ENCODE data around the gene DNAL1.
"Not testable (repeated sequence)": the region's sequence is repeated elsewhere in the genome, so short reads cannot be mapped to it uniquely, and the experiment has no call there.

The DNAL1 gene, protein sequence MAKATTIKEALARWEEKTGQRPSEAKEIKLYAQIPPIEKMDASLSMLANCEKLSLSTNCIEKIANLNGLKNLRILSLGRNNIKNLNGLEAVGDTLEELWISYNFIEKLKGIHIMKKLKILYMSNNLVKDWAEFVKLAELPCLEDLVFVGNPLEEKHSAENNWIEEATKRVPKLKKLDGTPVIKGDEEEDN

DNA sequence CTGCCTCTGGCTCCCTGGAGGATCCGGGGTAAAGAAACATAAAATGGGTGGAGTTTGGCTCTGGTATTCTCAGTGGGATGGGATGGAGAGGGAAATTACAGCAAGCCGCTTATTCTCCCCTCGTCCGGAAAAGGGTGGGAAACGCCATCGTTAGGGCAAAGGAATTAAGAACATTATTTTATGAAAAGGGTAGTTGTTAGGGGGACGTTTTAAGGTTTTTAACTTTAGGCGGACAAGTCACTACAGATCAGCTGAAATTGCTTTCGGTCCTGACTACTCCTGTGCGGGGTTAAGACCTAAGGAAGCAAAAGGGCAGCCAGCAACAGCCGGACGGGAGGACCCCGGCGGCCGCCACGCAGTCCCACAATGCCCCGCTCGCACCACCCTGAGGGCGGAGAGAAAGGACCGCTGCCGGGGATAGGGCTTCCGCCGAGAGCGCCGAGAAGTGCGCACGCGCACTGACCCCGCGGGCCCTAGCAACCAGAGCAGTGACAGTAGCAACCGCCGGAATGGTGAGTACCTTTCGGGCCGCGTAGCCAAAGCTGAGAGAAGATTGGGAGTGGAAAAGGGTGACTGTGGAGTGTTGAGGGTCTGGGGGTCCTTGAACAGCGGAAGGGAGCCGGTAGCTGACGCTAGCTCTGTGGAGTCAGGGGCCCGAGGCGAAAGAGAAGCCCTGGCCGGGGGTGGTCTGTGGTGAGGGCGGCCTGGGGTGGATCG lies at the start of gene DNAL1:
Gene DNAL1 (plus strand): TSS at position 456 of the 717 bp plus-strand sequence. CDS start 54 bp downstream, at position 510.
- DNase-seq: peak; percentile 96

DNA sequence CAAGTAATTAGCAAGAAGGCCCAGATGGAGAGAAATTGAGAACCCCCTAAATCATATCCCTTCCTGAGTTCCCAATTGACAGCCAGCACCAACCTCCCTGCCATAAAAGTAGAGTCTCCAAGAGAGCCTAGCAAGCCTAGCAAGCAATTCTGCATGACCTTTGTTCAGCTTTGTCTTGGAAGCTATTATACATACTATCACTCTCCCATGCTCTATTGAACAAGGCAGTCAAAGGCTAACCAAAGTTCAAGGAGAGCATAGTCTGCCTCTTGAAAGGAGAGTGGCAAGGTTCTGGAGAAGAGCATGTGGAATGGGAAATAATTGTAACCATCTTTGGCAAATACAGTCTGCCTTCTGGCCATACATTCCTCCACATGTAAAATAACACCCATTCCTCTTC lies 45.3 kb upstream of the DNAL1 start:
- DNase-seq: no peak

DNA sequence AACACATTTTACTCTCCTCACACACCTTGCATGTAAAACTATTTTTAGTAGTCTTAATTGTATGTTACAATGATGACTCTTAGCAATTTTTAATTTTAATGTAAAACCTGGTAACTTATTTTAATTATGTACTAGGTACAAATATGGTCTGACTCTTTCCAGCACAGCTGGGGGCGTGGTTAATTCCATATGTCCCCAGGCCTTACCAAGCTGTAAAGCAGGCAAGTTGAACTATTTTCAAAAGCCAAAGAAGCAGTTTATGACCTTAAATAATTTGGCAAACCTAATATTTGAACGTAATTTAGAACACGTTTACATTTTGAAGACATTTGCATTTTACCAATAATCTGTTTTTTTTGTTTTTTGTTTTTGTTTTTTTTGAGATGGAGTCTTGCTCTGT lies 41.8 kb upstream of the DNAL1 start:
- no peak for DNase-seq

DNA sequence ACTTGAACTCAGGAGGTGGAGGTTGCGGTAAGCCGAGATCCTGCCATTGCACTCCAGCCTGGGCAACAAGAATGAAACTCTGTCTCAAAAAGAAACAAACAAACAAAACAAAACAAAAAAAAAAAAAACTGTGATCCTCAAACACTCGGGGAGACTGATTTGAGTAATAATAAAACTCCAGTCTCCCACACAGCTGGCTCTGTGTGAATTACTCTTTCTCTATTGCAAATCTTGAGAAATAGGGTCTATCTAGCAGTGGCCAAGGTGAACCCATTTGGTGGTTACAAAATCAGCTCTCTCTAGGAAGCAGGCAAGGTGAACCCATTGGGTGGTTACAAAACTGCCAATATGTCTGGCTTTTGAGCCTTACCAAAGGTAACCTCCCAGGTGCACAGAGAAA lies 38.5 kb upstream of the DNAL1 start:
- DNase-seq: no peak

DNA sequence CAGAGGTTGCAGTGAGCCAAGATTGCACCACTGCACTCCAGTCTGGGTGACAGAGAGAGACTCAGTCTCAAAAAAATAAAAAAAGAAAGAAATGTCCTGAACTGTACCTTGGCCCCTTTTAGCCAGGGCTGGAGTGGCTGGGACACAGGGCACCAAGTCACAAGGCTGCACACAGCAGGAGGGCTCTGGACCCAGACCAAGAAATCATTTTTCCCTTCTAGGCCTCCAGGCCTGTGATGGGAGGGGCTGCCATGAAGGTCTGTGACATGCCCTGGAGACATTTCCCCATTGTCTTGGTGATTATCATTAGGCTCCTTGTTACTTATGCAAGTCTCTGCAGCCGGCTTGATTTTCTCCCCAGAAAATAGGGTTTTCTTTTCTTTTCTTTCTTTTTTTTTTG lies 37.5 kb upstream of the DNAL1 start:
- no peak for DNase-seq

DNA sequence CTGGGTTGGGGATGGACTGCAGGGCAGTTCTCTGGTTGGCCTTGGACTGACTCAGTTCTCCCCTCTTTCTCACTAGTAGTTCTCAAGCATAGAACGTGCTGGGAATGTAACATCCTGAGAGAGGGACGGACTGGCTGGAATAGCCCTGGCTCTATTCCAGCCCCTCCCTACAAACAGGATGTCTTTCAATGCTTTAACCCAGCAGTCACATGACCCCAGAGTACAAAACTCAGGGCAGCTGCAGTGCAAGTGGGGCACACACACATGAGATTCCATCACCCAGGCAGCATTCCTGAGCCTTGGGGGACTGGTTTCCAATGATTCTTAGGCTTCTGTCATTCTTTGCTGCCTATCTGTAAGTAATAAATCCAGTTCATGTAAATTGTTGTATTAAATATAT lies 34.1 kb upstream of the DNAL1 start:
- no peak for DNase-seq

DNA sequence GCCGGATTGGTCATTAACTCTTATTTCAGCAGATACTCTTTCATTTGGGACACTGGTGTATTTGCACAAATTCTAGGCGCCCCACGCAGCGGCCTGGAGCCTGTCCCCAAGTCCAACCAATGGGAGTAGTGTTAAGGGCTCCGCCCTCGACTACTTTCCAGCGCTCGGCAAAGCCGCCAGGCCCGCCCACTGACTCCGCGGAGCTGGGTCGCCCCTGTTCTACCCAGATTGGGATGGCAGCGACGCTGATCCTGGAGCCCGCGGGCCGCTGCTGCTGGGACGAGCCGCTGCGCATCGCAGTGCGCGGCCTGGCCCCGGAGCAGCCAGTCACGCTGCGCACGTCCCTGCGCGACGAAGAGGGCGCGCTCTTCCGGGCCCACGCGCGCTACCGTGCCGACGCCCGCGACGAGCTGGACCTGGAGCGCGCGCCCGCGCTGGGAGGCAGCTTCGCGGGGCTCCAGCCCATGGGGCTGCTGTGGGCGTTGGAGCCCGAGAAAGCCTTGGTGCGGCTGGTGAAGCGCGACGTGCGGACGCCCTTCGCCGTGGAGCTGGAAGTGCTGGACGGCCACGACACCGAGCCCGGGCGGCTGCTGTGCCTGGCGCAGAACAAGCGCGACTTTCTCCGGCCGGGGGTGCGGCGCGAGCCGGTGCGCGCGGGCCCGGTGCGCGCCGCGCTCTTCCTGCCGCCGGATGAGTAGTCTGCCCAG lies 32.3 kb upstream of the DNAL1 start, which contains the start of gene ACOT6:
Gene ACOT6 (plus strand): TSS at position 179 of the 707 bp plus-strand sequence. CDS start 55 bp downstream, at position 234.
- DNase-seq: peak; percentile 84

DNA sequence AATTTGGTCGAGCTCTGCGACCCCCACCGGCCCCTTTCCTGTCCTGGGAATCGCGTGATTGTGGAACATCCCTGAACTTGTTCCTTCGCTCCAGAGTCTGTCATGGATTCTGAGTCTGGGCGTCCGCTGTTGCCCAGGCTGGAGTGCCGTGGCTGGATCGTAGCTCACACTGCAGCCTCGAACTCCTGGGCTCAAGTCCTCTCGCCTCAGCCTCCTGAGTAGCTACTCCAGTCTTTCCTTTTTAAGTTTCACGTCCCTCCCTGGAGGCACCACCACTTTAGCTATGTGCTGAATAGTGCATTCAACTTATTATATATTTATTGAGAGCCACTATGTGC lies 31.8 kb upstream of the DNAL1 start:
- DNase-seq: peak; percentile 53

DNA sequence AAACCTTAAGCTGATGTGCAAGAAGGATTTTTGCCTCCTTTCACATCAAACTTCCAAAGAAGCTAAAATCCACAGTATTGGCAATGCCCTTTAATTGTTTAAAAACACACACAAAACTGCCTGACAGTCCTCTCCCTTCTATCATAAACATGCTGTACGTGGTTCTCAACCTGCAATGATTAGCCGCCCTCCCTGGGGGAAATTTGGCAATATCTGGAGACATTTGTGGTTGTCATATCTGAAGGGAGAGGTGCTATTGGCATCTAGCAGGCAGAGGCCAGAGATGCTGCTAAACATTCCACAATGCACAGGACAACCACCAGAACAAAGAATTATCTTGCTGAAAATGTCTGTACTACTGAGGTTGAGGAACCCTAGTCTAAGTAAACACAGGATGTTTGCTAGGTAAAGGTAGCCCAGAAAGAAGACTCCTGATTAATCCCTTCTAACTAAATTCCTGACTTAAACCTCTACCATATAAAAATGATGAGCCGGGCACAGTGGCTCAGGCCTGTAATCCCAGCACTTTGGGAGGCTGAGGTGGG lies 31.3 kb upstream of the DNAL1 start:
- no peak for DNase-seq

DNA sequence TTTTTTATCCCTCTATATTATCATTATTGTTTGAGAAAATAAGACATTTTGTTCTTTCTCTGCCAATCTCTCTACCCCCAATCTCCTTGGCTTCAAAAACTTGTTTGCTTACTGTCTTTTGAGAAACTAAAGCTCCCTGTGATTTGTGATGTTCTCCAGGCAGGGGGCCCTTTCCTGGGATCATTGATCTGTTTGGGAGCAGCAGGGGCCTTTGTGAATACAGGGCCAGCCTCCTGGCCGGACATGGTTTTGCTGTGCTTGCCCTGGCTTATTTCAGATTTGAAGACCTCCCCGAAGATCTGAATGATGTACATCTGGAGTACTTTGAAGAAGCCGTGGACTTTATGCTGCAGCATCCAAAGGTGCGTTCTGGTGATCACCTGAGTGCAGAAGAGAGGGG lies 28.0 kb upstream of the DNAL1 start:
- no peak for DNase-seq

DNA sequence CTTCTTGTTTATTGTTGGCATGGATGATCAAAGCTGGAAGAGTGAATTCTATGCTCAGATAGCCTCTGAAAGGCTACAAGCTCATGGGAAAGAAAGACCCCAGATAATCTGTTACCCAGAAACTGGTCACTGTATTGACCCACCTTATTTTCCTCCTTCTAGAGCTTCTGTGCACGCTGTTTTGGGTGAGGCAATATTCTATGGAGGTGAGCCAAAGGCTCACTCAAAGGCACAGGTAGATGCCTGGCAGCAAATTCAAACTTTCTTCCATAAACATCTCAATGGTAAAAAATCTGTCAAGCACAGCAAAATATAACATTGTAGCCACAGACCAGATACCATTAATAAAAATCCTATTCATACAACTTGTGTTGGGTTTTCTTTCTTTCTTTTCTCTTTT lies 25.3 kb upstream of the DNAL1 start:
- DNase-seq: no peak

DNA sequence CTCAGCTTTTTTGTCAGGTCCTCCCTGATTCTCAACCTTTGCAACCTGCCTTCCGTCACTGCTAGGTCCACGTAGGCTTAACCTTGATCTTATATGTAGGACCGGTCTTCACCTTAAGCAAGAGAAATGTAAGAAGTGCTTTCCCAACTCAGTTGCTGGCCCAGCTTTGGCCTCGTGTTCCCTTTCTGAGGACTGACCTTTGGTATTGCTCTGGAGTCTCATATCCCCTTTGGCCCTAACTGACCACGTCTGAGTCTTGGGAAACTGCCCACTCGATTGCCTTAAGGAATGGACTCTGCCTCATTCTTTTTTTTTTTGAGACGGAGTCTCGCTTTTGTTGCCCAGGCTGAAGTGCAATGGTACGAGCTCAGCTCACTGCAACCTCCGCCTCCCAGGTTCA lies 24.5 kb upstream of the DNAL1 start:
- no peak for DNase-seq

DNA sequence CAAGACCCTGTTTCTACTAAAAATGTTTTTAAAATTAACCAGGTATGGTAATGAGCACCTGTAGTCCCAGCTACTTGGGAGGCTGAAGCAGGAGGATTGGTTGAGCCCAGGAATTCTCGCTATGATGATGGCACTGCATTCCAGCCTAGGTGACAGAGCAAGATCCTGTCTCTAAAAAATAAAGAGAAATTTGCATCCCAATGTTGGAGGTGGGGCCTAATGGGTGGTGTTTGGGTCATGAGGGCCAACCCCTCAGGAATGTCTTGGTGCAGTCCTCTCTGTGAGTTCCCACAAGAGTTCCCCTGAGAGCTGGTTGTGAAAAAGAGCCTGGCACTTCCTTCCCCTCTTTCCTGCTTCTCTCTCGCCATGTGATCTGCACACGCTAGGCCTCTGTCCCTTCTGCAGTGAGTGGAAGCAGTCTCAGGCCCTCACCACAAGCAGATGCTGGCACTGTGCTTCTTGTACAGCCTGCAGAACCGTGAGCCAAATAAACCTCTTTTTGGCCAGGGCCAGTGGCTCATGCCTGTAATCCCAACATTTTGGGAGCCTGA lies 21.2 kb upstream of the DNAL1 start:
- DNase-seq: no peak

DNA sequence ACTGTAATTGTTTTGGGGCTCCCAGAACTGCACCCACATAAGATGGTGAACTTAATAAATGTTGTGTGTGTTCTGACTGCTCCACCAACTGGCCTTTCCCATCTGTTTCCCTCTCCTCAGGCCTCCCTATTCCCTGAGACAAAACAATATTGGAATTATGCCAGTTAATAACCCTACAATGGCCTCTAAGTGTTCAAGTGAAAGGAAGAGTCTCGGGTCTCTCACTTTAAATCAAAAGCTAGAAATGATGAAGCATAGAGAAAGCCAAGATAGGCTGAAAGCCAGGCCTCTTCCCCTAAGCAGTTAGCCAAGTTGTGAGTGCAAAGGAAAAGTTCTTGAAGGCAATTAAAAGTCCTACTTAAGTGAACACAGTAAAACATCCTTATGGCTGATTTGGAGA lies 19.1 kb upstream of the DNAL1 start:
- no peak for DNase-seq

DNA sequence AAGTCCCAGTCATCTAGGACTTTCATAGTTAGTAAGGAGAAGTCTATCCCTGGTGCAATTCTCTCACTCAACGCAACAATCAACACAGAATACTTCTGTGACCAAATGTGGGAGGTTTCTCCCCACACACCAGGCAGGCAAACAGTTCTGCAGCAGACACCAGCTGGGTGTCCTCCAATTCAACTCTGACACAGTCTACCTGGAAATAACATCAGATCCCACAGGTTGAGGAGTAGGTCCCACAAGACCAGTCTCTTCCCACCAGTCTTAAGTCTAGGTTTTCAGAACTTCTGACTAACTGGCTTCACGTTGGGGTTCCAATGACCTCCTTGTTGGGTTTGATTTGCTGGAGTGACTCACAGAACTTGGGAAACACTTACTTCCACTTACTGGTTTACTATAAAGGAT lies 17.6 kb upstream of the DNAL1 start:
- DNase-seq: no peak

DNA sequence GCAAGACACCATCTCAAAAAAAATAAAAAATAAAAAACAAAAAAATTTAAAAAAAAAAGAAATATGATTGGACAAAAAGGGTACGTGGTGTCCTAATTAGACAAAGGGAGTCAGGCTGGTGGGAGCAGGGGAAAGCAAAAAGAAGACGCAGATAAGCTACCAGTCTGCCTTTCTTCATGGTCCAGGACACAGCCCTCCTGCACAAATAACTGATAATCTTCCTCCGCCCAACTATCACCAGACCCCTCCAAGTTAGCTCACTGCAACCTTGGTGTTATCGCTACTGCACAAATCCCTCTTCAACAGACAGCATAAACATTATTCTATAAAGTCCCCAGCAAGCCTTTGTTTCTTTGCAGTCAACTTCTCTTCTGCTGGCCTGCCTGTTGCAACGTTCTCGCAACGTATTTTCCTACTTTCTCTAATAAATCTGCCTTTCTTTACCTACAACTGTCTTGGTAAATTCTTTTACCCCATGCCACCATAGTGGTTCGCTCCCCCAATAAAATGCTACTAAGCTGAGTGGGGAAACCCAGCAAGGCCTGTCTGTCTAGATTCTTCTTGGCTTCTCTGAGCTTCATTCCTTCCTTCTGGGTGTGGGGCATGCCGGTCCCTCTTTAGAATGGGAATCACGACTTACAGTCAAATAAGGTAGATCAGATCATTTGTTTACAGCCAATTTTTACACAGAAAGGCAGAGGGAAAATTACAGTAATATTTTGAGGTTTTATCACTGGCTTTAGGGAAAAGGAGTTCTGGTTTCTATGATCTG lies 14.6 kb upstream of the DNAL1 start:
- no peak for DNase-seq

DNA sequence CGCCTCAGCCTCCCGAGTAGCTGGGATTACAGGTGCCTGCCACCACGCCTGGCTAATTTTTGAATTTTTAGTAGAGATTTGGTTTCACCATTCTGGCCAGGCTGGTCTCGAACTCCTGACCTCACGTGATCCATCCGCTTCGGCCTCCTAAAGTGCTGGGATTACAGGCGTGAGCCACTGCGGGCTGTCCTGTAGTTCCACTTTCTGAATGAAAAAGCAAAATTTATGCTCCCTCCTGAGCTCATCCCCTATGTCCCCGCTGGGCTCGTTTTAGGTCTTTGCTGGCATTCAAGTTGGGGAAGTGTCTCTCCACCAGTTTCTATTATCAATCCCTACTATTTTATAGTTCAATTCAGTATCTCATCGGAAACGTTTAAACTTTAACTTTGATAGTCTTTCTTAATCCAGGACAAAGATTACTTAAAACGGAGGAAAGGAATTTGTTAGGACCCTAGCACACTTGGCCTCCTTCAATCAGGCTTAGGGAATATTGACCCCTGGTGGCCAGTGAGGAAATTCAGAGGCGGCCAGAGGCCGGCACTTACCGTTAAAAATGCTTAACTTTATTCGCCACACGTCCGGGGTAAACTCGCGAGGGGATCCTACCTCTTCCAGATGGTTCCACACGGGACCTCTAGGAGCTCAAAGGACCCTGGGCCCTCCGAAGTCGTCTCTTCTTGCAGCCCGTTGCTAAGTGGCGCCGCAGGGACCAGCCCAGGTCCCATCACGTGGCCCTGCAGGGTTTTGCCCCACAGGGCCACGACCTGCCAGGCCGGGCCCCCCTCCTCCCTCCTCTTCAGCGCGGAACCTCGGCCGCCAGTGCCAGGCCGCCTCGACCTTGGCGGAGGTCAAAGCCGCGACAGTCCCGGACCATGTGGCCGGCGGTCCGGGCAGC lies 11.4 kb upstream of the DNAL1 start:
- peak; percentile 76 for DNase-seq

DNA sequence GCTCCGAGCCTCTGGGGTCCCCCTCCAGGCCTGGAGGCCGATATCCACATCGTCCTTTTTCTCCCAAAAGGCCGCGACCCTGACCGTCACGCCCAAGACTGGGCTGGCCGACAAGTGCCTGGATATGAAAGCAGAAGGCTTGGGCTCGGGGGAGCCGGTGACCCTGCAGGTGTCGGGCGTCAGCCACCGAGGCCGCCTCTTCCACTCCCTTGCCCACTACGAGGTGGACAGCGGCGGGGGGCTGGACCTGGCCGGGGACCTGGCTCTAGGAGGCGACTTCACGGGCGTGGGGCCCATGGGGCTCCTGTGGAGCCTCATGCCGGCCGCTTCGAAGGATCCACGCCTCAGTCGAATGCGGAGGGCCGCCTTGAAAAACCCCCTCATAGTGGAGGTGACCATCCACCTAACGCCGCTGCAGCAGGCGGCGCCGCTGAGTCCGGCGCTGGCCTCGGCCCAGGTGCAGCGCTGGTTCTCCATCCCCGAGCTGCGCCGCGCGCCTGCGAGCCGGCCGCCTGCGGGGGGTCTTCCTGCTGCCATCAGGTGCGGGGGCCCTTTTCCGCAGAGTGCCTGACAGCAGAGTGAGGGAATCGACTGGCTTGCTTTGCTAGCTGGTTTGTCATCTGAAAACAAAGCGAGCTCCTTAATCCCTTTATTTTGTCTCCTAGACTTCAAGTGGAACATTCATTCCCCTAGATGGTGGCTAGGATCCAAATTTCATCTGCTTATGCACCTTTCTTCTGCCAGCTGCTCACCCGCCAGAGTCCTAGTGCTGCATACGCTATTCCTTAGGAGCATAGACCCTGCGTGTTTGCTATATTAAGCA lies 10.6 kb upstream of the DNAL1 start:
- peak; percentile 38 for DNase-seq

DNA sequence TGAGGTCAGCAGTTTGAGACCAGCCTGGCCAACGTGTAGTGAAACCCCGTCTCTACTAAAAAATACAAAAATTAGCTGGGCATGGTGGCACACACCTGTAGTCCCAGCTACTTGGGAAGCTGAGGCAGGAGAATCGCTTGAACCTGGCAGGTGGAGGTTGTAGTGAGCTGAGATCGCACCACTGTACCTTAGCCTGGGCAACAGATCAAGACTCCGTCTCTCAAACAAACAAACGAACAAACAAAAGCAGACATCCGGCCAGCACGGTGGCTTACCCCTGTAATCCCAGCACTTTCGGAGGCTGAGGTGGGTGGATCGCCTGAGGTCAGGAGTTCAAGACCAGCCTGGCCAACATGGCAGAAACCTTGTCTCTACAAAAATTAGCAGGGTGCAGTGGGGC lies 8.4 kb upstream of the DNAL1 start:
- DNase-seq: not testable (repeated sequence)

DNA sequence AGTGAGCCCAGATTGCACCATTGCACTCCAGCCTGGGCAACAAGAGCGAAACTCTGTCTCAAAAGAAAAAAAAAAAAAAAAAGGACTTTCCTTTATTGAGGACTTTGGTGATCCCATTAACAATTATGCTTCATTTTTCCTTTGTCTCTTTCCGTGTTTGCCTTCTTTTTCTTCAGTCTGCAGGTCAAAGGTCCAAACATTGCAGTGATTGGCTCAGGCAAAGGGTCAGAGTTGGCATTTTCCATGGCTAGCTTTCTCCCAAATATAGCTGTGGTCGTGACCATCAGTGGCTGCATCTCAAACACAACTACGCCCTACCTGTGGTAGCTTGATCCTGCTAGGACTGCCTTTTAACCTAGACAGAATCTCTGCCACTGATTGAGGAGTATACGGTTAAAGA lies 7.0 kb upstream of the DNAL1 start:
- no peak for DNase-seq
